GM12891 (cell line): ENCODE results near the gene TMPRSS7.
"Not testable (repeated sequence)": the region's sequence is repeated elsewhere in the genome, so short reads cannot be mapped to it uniquely, and the experiment has no call there.

Experiments used
- POLR2A ChIP-seq: IDR thresholded peaks from 2 replicates; pipeline ENCODE4 v1.6.1; 2011; ENCODE audit warnings: low read depth, low read length, control low read depth
- POLR2AphosphoS5 ChIP-seq: IDR thresholded peaks from 2 replicates; pipeline ENCODE4 v1.6.1; 2011; ENCODE audit warnings: low read depth, low read length, control low read depth

DNA sequence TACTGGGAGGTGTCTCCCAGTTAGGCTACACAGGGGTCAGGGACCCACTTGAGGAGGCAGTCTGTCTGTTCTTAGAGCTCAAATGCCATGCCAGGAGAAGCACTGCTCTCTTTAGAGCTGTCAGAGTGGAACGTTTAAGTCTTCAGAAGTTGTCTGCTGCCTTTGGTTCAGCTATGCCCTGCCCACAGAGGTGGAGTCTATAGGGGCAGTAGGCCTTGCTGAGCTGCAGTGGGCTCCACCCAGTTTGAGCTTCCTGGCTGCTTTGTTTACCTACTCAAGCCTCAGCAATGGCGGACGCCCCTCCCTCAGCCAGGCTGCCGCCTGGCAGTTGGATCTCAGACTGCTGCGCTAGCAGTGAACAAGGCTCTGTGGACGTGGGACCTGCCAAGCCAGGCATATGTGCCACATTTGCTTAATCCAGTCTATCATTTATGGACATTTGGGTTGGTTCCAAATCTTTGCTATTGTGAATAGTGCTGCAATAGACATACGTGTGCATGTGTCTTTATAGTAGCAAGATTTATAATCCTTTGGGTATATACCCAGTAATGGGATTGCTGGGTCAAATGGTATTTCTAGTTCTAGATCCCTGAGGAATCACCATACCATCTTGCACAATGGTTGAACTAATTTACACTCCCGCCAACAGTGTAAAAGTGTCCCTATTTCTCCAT, 38.0 kb downstream of the TMPRSS7 start:
- TF ChIP-seq POLR2A, POLR2AphosphoS5: not testable (repeated sequence)
